ENCODE data around the gene UMAD1.

Gene UMAD1

DNA sequence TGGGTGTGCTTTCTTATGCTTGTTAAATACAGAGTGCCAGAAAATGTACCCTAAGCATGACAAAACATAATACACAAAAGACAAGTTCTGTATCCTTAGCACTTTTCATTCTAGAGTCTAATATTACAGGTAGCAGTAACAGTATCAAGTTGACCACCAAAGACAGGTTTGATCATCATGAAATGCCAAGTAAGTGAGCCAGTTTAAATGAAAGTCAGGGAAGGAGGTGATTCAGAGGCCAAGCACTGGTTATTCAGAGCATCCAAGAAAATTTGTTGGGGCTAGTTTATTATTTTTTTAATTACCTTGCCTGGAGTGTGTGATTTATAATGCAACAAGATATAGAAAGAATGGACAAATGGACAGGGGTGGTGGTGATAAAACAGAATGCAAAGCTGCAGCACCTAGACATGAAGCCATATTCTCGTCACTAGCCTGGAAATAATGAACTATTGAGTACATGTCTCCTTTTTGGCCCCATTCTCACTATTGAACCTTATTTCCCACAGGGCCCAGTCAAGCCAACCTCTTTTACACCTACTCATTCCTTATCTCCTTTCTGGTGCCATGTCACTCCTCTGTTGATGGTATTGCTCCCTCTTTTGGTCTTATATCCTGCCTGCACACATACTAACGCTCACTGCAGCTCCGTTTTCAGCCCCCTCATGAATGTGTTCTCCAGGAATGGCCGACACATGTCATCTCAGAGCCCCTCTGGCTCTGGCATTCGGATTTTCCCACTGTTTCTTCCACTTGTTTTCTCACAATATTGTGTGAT is 249.4 kb downstream of the UMAD1 start:
- Mint-ChIP-seq H3K27me3 (ENCODE audit: low read depth) (no peaks in the 10 kb centered on the region), H3K4me3 (no peak overlapping the region), H3K36me3 (ENCODE audit: low read depth) (peaks cover 4% of the 10 kb centered on the region), H3K9me3 (no peaks in the 10 kb centered on the region), H3K4me1 (ENCODE audit: low read depth) (no peaks in the 10 kb centered on the region), H3K27ac (no peak overlapping the region)
- no peak for DNase-seq (ENCODE audit: low spot score)

GRCh38 chr7:7895004-7895650 is 254.6 kb downstream of the UMAD1 start:
- no peaks in the 10 kb centered on the region for H3K9me3 Mint-ChIP-seq
- H3K4me1 Mint-ChIP-seq (ENCODE audit: low read depth): no peaks in the 10 kb centered on the region
- no peaks in the 10 kb centered on the region for H3K27me3 Mint-ChIP-seq (ENCODE audit: low read depth)
- H3K4me3 Mint-ChIP-seq: no peak overlapping the region
- H3K27ac Mint-ChIP-seq: no peak overlapping the region
- peaks cover 4% of the 10 kb centered on the region for H3K36me3 Mint-ChIP-seq (ENCODE audit: low read depth)
- DNase-seq (ENCODE audit: low spot score): no peak

- Mint-ChIP-seq H3K27me3 (ENCODE audit: low read depth) (no peaks in the 10 kb centered on the region), H3K4me3 (no peak overlapping the region), H3K4me1 (ENCODE audit: low read depth) (no peaks in the 10 kb centered on the region), H3K27ac (no peak overlapping the region), H3K9me3 (no peaks in the 10 kb centered on the region), H3K36me3 (ENCODE audit: low read depth) (peaks cover 2% of the 10 kb centered on the region)
- no peak for DNase-seq (ENCODE audit: low spot score)
These were observed 255.2 kb downstream of the UMAD1 start for GRCh38 chr7:7895754-7896153.

- Mint-ChIP-seq H3K27ac (no peak overlapping the region), H3K4me1 (ENCODE audit: low read depth) (peaks cover 1% of the 10 kb centered on the region), H3K4me3 (no peak overlapping the region), H3K9me3 (no peaks in the 10 kb centered on the region), H3K27me3 (ENCODE audit: low read depth) (no peaks in the 10 kb centered on the region), H3K36me3 (ENCODE audit: low read depth) (no peaks in the 10 kb centered on the region)
- no peak for DNase-seq (ENCODE audit: low spot score)
These were observed 257.0 kb downstream of the UMAD1 start for GRCh38 chr7:7897509-7897908.

DNA sequence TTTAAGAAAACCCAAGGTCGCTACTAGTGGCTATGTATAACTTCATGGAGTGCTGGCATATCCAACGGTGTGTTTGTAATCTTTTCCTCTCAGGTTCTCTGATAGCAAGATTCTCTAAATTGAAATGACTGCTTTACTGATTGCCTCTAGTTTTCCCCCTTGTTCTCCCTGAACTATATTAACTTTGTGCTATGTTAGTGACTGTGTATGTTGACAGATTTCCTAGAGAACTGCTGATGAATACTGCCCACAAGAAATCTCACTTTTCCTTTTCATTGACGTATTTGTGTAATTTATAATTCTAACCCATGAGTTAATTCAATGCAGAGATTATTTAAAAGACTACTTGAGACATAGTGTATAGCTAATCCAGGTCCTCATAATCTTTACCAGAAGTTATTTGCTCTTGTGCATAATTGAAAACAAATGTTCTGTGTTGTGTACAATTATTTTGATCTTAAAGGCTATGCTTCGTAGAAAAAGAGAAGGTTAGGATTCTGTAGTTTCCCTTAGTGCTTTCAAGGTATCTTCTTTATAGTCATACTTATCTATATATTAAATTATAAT is 257.5 kb downstream of the UMAD1 start:
- Mint-ChIP-seq H3K9me3 (no peaks in the 10 kb centered on the region), H3K27me3 (ENCODE audit: low read depth) (no peaks in the 10 kb centered on the region), H3K4me3 (no peak overlapping the region), H3K27ac (no peak overlapping the region), H3K36me3 (ENCODE audit: low read depth) (no peaks in the 10 kb centered on the region), H3K4me1 (ENCODE audit: low read depth) (peaks cover 6% of the 10 kb centered on the region)
- no peak for DNase-seq (ENCODE audit: low spot score)

GRCh38 chr7:7902845-7903244 is 262.3 kb downstream of the UMAD1 start:
- H3K36me3 Mint-ChIP-seq (ENCODE audit: low read depth): no peaks in the 10 kb centered on the region
- DNase-seq (ENCODE audit: low spot score): no peak
- H3K27ac Mint-ChIP-seq: peak overlapping the region; percentile 31
- peaks cover 6% of the 10 kb centered on the region for H3K9me3 Mint-ChIP-seq
- H3K4me1 Mint-ChIP-seq (ENCODE audit: low read depth): peaks cover 11% of the 10 kb centered on the region
- no peaks in the 10 kb centered on the region for H3K27me3 Mint-ChIP-seq (ENCODE audit: low read depth)
- H3K4me3 Mint-ChIP-seq: no peak overlapping the region

DNA sequence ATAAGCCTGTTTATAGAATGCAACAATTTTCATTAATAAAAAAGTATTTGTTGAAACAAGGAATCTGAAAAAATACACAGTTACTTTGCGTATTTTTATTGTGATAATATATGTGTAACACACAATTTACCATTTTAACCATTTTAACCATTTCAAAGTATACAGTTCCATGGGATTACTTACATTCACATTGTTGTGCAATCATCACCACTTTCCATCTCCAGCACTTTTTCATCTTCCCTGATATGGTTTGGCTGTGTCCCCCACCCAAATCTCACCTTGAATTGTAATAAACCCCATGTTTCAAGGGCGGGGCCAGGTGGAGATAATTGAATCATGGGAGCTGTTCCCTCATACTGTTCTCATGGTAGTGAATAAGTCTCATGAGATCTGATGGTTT is 266.8 kb downstream of the UMAD1 start:
- Mint-ChIP-seq H3K4me1 (ENCODE audit: low read depth) (peaks cover 11% of the 10 kb centered on the region), H3K36me3 (ENCODE audit: low read depth) (no peaks in the 10 kb centered on the region), H3K27me3 (ENCODE audit: low read depth) (no peaks in the 10 kb centered on the region)

DNA sequence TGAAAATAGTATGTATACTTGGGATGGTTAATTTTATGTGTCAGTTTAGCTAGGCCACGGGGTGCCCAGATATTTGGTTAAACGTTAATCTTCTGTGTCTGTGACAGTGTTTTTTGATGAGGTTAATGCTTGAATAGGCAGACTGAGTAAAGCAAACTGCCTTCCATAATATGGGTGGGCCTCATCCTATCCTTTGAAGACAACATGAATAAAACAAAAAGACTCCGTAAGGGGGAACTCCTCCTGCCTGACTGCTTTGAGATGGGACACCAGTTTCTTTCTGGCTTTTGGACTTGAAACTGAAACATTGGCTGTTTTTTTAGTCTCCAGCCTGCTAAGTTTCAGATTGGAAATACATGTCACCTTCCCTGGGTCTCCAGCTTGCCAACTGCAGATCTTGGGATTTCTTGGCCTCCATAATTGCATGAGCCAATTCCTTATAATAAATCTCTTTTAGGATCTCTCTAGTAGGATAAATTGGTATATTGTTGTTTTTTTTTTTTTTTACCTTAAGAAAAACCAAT is 268.1 kb downstream of the UMAD1 start:
- Mint-ChIP-seq H3K27ac (no peak overlapping the region), H3K4me1 (ENCODE audit: low read depth) (peaks cover under 1% of the 10 kb centered on the region), H3K9me3 (peaks cover 7% of the 10 kb centered on the region), H3K27me3 (ENCODE audit: low read depth) (no peaks in the 10 kb centered on the region), H3K4me3 (no peak overlapping the region), H3K36me3 (ENCODE audit: low read depth) (no peaks in the 10 kb centered on the region)
- DNase-seq (ENCODE audit: low spot score): no peak

More for the DNA sequence above, 266.8 kb downstream of the UMAD1 start:
- no peak for DNase-seq (ENCODE audit: low spot score)
- peaks cover 7% of the 10 kb centered on the region for H3K9me3 Mint-ChIP-seq
- H3K27ac Mint-ChIP-seq: no peak overlapping the region
- no peak overlapping the region for H3K4me3 Mint-ChIP-seq

DNA sequence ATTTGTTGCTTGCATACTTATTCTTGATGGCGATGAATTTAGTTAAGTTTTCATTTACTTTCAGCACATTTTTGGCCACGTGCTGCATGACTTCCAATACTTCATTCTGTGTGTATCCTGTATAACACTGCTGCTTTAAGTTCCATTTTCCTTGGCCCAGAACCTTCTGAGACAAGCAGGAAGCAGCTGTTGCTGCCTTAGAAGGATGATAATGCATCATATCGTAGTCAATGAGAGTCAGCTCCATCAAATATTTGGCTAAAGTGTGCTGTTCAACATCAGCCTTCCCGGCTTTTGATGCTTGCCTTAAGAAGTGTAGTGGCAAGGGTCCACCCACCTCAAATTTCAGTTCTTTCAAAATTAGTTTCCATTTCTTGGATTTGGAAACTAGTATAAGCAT is 268.8 kb downstream of the UMAD1 start:
- no peaks in the 10 kb centered on the region for H3K27me3 Mint-ChIP-seq (ENCODE audit: low read depth)
- H3K4me3 Mint-ChIP-seq: no peak overlapping the region
- H3K4me1 Mint-ChIP-seq (ENCODE audit: low read depth): no peaks in the 10 kb centered on the region
- no peak overlapping the region for H3K27ac Mint-ChIP-seq
- no peaks in the 10 kb centered on the region for H3K36me3 Mint-ChIP-seq (ENCODE audit: low read depth)
- H3K9me3 Mint-ChIP-seq: peaks cover 7% of the 10 kb centered on the region
- no peak for DNase-seq (ENCODE audit: low spot score)

GRCh38 chr7:7911369-7912123 is 271.0 kb downstream of the UMAD1 start:
- Mint-ChIP-seq H3K9me3 (peaks cover 7% of the 10 kb centered on the region), H3K4me1 (ENCODE audit: low read depth) (no peaks in the 10 kb centered on the region), H3K4me3 (no peak overlapping the region), H3K27ac (no peak overlapping the region), H3K36me3 (ENCODE audit: low read depth) (no peaks in the 10 kb centered on the region), H3K27me3 (ENCODE audit: low read depth) (no peaks in the 10 kb centered on the region)
- no peak for DNase-seq (ENCODE audit: low spot score)

DNA sequence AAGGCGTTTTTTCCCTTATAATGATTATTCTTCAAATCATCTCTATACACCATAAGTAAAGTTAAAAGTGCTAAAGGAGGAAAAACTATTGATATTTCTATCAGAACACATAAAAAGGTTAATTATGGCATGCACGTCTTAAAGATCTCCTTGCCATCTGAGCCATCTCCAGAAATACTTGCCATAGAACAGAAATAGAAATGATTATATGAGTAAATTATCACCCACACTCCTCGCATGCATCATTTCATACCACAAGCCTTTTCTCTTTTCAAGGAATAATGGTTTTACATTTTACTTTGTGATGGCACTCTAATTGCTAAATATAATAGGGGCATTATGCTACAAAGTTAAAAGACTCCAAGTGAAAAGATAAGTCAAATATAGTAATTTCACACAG is 272.4 kb downstream of the UMAD1 start:
- Mint-ChIP-seq H3K4me3 (no peak overlapping the region), H3K27ac (no peak overlapping the region), H3K36me3 (ENCODE audit: low read depth) (no peaks in the 10 kb centered on the region), H3K9me3 (peaks cover under 1% of the 10 kb centered on the region), H3K4me1 (ENCODE audit: low read depth) (no peaks in the 10 kb centered on the region), H3K27me3 (ENCODE audit: low read depth) (no peaks in the 10 kb centered on the region)
- no peak for DNase-seq (ENCODE audit: low spot score)

DNA sequence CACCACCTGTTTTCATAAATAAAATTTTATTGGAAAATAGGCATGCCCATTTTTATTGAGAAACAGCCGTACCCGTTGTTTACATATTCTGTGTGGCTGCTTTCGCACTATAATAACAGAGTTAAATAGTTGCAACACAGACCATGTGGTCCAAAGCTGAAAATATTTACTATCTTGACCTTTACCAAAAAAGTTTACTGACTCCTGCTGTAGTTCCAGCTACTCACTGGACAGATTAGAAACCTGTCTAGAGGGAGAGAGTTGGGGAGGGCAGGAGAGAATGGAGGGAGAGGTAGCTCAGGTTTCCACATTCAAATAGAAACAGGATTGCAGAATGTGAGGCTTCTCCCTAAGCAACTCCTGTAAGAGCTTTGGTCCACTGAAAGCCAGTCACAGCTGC is 273.0 kb downstream of the UMAD1 start:
- no peaks in the 10 kb centered on the region for H3K36me3 Mint-ChIP-seq (ENCODE audit: low read depth)
- H3K9me3 Mint-ChIP-seq: peaks cover under 1% of the 10 kb centered on the region
- no peaks in the 10 kb centered on the region for H3K4me1 Mint-ChIP-seq (ENCODE audit: low read depth)
- no peaks in the 10 kb centered on the region for H3K27me3 Mint-ChIP-seq (ENCODE audit: low read depth)
- H3K4me3 Mint-ChIP-seq: no peak overlapping the region
- DNase-seq (ENCODE audit: low spot score): no peak
- H3K27ac Mint-ChIP-seq: no peak overlapping the region

DNA sequence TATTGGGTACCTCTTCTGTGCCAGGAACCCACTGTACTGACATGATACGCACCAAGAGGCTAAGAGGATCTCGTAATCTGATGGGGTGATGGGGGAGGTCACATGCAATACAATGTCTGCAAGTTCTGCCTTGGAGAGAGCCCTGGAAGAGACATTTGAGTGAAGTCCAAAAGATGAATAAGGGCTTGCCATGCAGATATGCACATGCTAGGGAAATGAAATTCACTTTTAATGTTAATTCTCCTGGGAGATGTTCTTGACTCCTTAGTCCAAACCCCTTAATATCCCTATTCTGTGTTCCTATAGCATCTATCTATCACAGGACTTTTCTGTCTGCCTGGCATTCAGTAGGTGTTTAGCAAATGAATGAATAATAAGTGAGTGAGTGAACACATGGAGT is 274.0 kb downstream of the UMAD1 start:
- H3K4me3 Mint-ChIP-seq: no peak overlapping the region
- no peak overlapping the region for H3K27ac Mint-ChIP-seq
- DNase-seq (ENCODE audit: low spot score): no peak
- H3K36me3 Mint-ChIP-seq (ENCODE audit: low read depth): no peaks in the 10 kb centered on the region
- no peaks in the 10 kb centered on the region for H3K27me3 Mint-ChIP-seq (ENCODE audit: low read depth)
- H3K4me1 Mint-ChIP-seq (ENCODE audit: low read depth): no peaks in the 10 kb centered on the region
- peaks cover 4% of the 10 kb centered on the region for H3K9me3 Mint-ChIP-seq

DNA sequence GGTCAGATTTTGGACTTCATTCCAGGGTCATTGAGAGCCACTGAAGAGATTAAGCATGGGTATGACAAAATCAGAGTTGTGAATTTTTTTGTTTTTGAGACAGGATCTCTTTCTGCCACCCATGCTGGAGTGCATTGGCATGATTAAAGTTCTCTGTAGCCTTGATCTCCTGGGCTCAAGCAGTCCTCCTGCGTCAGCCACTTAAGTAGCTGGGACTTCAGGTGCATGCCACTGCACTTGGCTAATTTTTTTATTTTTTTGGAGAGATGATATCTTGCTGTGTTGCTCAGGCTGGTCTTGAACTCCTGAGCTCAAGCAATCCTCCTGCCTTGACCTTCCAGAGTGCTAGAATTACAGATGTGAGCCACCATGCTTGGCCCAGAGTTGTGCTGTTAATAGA is 275.5 kb downstream of the UMAD1 start:
- peaks cover 9% of the 10 kb centered on the region for H3K4me1 Mint-ChIP-seq (ENCODE audit: low read depth)

More for the DNA sequence above, 275.5 kb downstream of the UMAD1 start:
- Mint-ChIP-seq H3K9me3 (peaks cover 4% of the 10 kb centered on the region), H3K36me3 (ENCODE audit: low read depth) (no peaks in the 10 kb centered on the region), H3K27me3 (ENCODE audit: low read depth) (no peaks in the 10 kb centered on the region), H3K27ac (no peak overlapping the region), H3K4me3 (no peak overlapping the region)
- no peak for DNase-seq (ENCODE audit: low spot score)

All from T-helper 2 cell treated with Interferon-gamma antibody and Interleukin-4, amounts not matched to agents 5 μg/mL and 100 μg/mL, for 36 hours (primary cell).